ENCODE results near the gene PPIP5K2. TPM values are rescaled to one million over a fixed set of nuclear protein-coding genes. Genes with fewer than 3 reads are reported as not detected.

The PPIP5K2 gene
- total RNA-seq, 2 donors from 2014 or later = 23.1 to 29.6 TPM

DNA sequence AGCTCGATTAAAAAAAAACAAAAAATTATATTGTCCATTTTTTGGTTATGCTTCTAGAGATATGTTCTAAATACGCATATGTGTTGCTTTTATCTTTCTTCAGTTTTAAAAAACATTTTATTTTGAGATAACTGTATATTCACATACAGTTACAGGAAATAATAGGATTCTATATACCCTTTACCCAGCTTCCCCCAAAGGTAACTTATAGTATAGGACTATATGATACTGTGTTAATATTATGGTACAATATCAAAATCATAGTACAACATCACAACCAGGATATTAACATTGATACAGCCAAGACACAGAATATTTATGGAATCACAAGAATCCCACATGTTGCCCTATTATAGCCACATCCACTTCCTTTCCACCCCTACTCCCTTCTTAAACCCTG is 129.0 kb downstream of the PPIP5K2 start:
- H3K27ac ChIP-seq = no peak overlapping the region
- ATAC-seq (no peak), DNase-seq (no peak)
- TF ChIP-seq, protein P1, sequence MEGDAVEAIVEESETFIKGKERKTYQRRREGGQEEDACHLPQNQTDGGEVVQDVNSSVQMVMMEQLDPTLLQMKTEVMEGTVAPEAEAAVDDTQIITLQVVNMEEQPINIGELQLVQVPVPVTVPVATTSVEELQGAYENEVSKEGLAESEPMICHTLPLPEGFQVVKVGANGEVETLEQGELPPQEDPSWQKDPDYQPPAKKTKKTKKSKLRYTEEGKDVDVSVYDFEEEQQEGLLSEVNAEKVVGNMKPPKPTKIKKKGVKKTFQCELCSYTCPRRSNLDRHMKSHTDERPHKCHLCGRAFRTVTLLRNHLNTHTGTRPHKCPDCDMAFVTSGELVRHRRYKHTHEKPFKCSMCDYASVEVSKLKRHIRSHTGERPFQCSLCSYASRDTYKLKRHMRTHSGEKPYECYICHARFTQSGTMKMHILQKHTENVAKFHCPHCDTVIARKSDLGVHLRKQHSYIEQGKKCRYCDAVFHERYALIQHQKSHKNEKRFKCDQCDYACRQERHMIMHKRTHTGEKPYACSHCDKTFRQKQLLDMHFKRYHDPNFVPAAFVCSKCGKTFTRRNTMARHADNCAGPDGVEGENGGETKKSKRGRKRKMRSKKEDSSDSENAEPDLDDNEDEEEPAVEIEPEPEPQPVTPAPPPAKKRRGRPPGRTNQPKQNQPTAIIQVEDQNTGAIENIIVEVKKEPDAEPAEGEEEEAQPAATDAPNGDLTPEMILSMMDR (IDR thresholded peaks at IDR 0.05) = no peak
- TF ChIP-seq POLR2A (IDR thresholded peaks at IDR 0.05) = no peak
- no peak overlapping the region for H3K4me3 ChIP-seq
- intact Hi-C loops (cut with DNase I) = no loop called here
- no peaks in the 10 kb centered on the region for H3K9me3 ChIP-seq
- H3K36me3 ChIP-seq (replicated peaks in 1 of 2; ENCODE audit: insufficient read depth in 1 of 2, low read depth in 2 of 2) = no peaks in the 10 kb centered on the region
- no peaks in the 10 kb centered on the region for H3K27me3 ChIP-seq
- no peaks in the 10 kb centered on the region for H3K4me1 ChIP-seq
- WGBS, 2 donors = 74 to 78% methylated on average over 2 of the region's 2 CpGs

DNA sequence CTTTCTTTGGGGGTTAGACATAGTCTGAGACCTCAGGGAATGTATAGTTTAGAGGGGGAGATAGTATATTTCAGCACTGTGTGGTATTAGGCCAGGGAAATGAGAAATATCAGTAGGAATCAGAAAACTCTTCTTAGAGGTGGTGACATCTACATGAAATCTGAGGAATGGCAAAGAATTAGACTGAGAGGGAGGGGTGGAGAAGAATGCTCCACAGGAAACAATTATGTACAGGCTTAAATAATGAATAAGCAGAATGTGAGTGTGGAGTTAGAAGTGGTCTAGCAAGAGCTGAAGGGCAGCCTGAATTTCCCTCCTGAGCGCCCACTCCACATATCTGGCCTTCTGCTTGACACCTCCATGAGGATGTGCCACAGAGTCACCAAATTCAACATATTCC is 134.8 kb downstream of the PPIP5K2 start:
- no peak overlapping the region for H3K4me3 ChIP-seq
- no peaks in the 10 kb centered on the region for H3K9me3 ChIP-seq
- no peak overlapping the region for H3K27ac ChIP-seq
- ATAC-seq (no peak), DNase-seq (no peak)
- WGBS, 2 donors = 42 to 47% methylated on average over 1 of the region's 1 CpG
- no peaks in the 10 kb centered on the region for H3K27me3 ChIP-seq
- intact Hi-C loops (cut with DNase I) = no loop called here
- no peaks in the 10 kb centered on the region for H3K36me3 ChIP-seq (replicated peaks in 1 of 2; ENCODE audit: insufficient read depth in 1 of 2, low read depth in 2 of 2)
- H3K4me1 ChIP-seq = peaks cover 1% of the 10 kb centered on the region
- TF ChIP-seq, protein P1 (IDR thresholded peaks at IDR 0.05) = no peak
- TF ChIP-seq POLR2A (IDR thresholded peaks at IDR 0.05) = no peak

GRCh38 chr5:103255691-103256090 is 135.6 kb downstream of the PPIP5K2 start:
- DNase-seq (no peak), ATAC-seq (no peak)
- no peaks in the 10 kb centered on the region for H3K9me3 ChIP-seq
- H3K27ac ChIP-seq = no peak overlapping the region
- no peak overlapping the region for H3K4me3 ChIP-seq
- no peaks in the 10 kb centered on the region for H3K27me3 ChIP-seq
- WGBS, 2 donors = 68 to 76% methylated on average over 7 of the region's 7 CpGs
- TF ChIP-seq, protein P1 (IDR thresholded peaks at IDR 0.05) = no peak
- TF ChIP-seq POLR2A (IDR thresholded peaks at IDR 0.05) = no peak
- peaks cover 6% of the 10 kb centered on the region for H3K4me1 ChIP-seq
- H3K36me3 ChIP-seq (replicated peaks in 1 of 2; ENCODE audit: insufficient read depth in 1 of 2, low read depth in 2 of 2) = no peaks in the 10 kb centered on the region
- intact Hi-C loops (cut with DNase I) = no loop called here

DNA sequence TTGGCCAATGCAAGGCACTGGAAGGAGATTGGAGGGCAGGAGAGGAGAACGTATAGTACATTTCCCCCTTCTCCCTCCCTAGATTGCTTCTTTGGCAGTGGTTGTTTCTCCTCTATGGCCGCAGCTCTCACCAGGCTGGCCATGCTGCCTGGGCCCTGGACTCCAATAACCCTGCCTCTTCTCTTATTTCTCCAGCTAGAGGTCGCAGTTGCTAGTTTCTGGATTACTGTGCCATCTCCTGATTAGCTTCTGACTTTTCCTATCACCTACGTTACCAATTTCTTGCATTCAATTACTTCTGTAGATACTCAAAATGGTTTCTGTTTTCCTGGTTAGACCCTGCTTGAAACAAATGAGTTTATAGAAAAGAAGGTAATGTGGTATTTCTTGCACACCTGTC is 136.1 kb downstream of the PPIP5K2 start:
- ATAC-seq = no peak
- peaks cover 11% of the 10 kb centered on the region for H3K4me1 ChIP-seq
- no peak for TF ChIP-seq POLR2A (IDR thresholded peaks at IDR 0.05)
- TF ChIP-seq, protein P1 (IDR thresholded peaks at IDR 0.05) = peak in 5 of 7 experiments; percentile 33 to 53 (median 46)
- H3K27ac ChIP-seq = no peak overlapping the region
- DNase-seq = peak in 3 of 4 donors; percentile 28 to 41 (median 32)
- no peaks in the 10 kb centered on the region for H3K36me3 ChIP-seq (replicated peaks in 1 of 2; ENCODE audit: insufficient read depth in 1 of 2, low read depth in 2 of 2)
- no peaks in the 10 kb centered on the region for H3K27me3 ChIP-seq
- no peak overlapping the region for H3K4me3 ChIP-seq
- WGBS, 2 donors = 20 to 32% methylated on average over 4 of the region's 4 CpGs
- no peaks in the 10 kb centered on the region for H3K9me3 ChIP-seq
- intact Hi-C loops (cut with DNase I) = no loop called here

GRCh38 chr5:103258368-103258956 is 138.4 kb downstream of the PPIP5K2 start, which contains the start of gene MACIR:
TSS of gene MACIR (plus strand) at chr5:103258763. CDS start at chr5:103275920, 17,157 bp downstream.
- ATAC-seq (peak; percentile 96), DNase-seq (peak; percentile 97 to 98 (median 98))
- Histone ChIP-seq H3K36me3 (replicated peaks in 1 of 2; ENCODE audit: insufficient read depth in 1 of 2, low read depth in 2 of 2) (no peaks in the 10 kb centered on the region), H3K4me1 (peaks cover 31% of the 10 kb centered on the region), H3K27me3 (no peaks in the 10 kb centered on the region), H3K4me3 (peak within 1 kb of the TSS; percentile 97 to 100), H3K27ac (peak within 1 kb of the TSS; percentile 87 to 93 (median 92)), H3K9me3 (no peaks in the 10 kb centered on the region)
- intact Hi-C loops (cut with DNase I) = no loop called here
- 1% methylated on average over 33 to 42 of the region's 45 CpGs for WGBS, 2 donors
- TF ChIP-seq POLR2A (IDR thresholded peaks at IDR 0.05) = peak; percentile 78 to 89 (median 84)
- TF ChIP-seq, protein P1 (IDR thresholded peaks at IDR 0.05) = peak in 3 of 7 experiments; percentile 14 to 42 (median 30)

Data from body of pancreas (tissue), 4 donors.